Astrocyte (in vitro differentiated cells and primary cell): ENCODE measurements around the gene PCSK4.

ENCODE experiments used
- CTCF ChIP-seq: IDR thresholded peaks from 2 replicates; pipeline ENCODE4 v1.5.1; 2011; ENCODE audit warnings: low read depth, mild to moderate bottlenecking, inconsistent platforms, low read length, moderate library complexity; ENCODE audit not compliant: insufficient read depth
- EZH2 ChIP-seq: IDR thresholded peaks from 2 replicates; pipeline ENCODE4 v1.6.1; 2012; ENCODE audit warnings: mild to moderate bottlenecking, low read length, inconsistent platforms; ENCODE audit not compliant: insufficient read depth

GRCh38 chr19:1478934-1479707 lies 11.0 kb downstream of the PCSK4 start, which contains the start of gene C19orf25:
- no peak for TF ChIP-seq CTCF
- no peak for TF ChIP-seq EZH2
